Trophoblast cell (in vitro differentiated cells and primary cell): ENCODE results near the gene VNN1.
A peak's percentile ranks its signal among the peaks of the same experiment; 100 is the strongest.
"Not testable (repeated sequence)": the region's sequence is repeated elsewhere in the genome, so short reads cannot be mapped to it uniquely, and the experiment has no call there.

Source experiments
- DNase-seq, 2 donors: peaks; one replicate each; pipeline ENCODE4 v3.0.0-alpha.2; 2016
- H2AFZ ChIP-seq: 2 replicates; pipeline ENCODE4 v1.6.1; 2013; ENCODE audit warnings: low read length, moderate library complexity, mild to moderate bottlenecking; ENCODE audit not compliant: insufficient read depth, poor library complexity
- H2AK5ac ChIP-seq: 2 replicates; pipeline ENCODE4 v1.6.1; 2013; ENCODE audit warnings: mild to moderate bottlenecking, low read length
- H2BK120ac ChIP-seq: 2 replicates; pipeline ENCODE4 v1.6.1; 2013; ENCODE audit warnings: low read length, mild to moderate bottlenecking, moderate library complexity; ENCODE audit not compliant: insufficient read depth, poor library complexity
- H2BK12ac ChIP-seq: 2 replicates; pipeline ENCODE4 v1.6.1; 2013; ENCODE audit warnings: mild to moderate bottlenecking, low read length, moderate library complexity
- H2BK5ac ChIP-seq: 2 replicates; pipeline ENCODE4 v1.6.1; 2013; ENCODE audit warnings: low read length, low read depth, moderate library complexity, mild to moderate bottlenecking; ENCODE audit not compliant: poor library complexity
- H3K14ac ChIP-seq: 2 replicates; pipeline ENCODE4 v1.6.1; 2013; ENCODE audit warnings: mild to moderate bottlenecking, low read length
- H3K18ac ChIP-seq: 2 replicates; pipeline ENCODE4 v1.6.1; 2013; ENCODE audit warnings: mild to moderate bottlenecking, low read length
- H3K23ac ChIP-seq: 2 replicates; pipeline ENCODE4 v1.6.1; 2013; ENCODE audit warnings: low read length
- H3K27ac ChIP-seq: 2 replicates; pipeline ENCODE4 v1.5.1; 2013; ENCODE audit warnings: low read depth, mild to moderate bottlenecking, inconsistent platforms, low read length, moderate library complexity
- H3K27me3 ChIP-seq: 2 replicates; pipeline ENCODE4 v1.6.1; 2013; ENCODE audit warnings: inconsistent platforms, mild to moderate bottlenecking, low read length, moderate library complexity; ENCODE audit not compliant: insufficient read depth
- H3K36me3 ChIP-seq, 2 experiments: 1 replicate in 1 of 2; 2 replicates in 1 of 2; pipeline ENCODE4 v1.6.1; 2013; ENCODE audit warnings: low read length in 2 of 2, mild to moderate bottlenecking in 2 of 2, moderate library complexity in 1 of 2; ENCODE audit not compliant: insufficient read depth in 2 of 2, control insufficient read depth in 1 of 2
- H3K4ac ChIP-seq: 2 replicates; pipeline ENCODE4 v1.6.1; 2013; ENCODE audit warnings: low read depth, mild to moderate bottlenecking, low read length, moderate library complexity
- H3K4me1 ChIP-seq, 2 experiments: 1 replicate in 1 of 2; 2 replicates in 1 of 2; pipeline ENCODE4 v1.6.1; 2013; ENCODE audit warnings: low read length in 2 of 2, mild to moderate bottlenecking in 2 of 2, moderate library complexity in 1 of 2; ENCODE audit not compliant: insufficient read depth in 2 of 2, control insufficient read depth in 1 of 2
- H3K4me2 ChIP-seq: 2 replicates; pipeline ENCODE4 v1.6.1; 2013; ENCODE audit warnings: inconsistent platforms, mild to moderate bottlenecking, low read length, moderate library complexity
- H3K4me3 ChIP-seq: 2 replicates; pipeline ENCODE4 v1.5.1; 2013; ENCODE audit warnings: mild to moderate bottlenecking, low read depth, low read length, inconsistent platforms
- H3K79me1 ChIP-seq: one replicate; pipeline ENCODE4 v1.6.1; 2013; ENCODE audit warnings: low read length
- H3K79me2 ChIP-seq: 2 replicates; pipeline ENCODE4 v1.6.1; 2013; ENCODE audit warnings: low read length, mild to moderate bottlenecking; ENCODE audit not compliant: control insufficient read depth, insufficient read depth, poor library complexity
- H3K9ac ChIP-seq: 2 replicates; pipeline ENCODE4 v1.6.1; 2013; ENCODE audit warnings: mild to moderate bottlenecking, low read length
- H3K9me3 ChIP-seq: 2 replicates; pipeline ENCODE4 v1.6.1; 2013; ENCODE audit warnings: low read depth, mild to moderate bottlenecking, control low read depth, inconsistent platforms, low read length; ENCODE audit not compliant: insufficient read depth
- H4K12ac ChIP-seq: 2 replicates; pipeline ENCODE4 v1.6.1; 2013; ENCODE audit warnings: low read depth, mild to moderate bottlenecking, low read length, moderate library complexity
- H4K8ac ChIP-seq: 2 replicates; pipeline ENCODE4 v1.6.1; 2013; ENCODE audit warnings: low read depth, mild to moderate bottlenecking, low read length, moderate library complexity
- H4K91ac ChIP-seq: one replicate; pipeline ENCODE4 v1.6.1; 2013; ENCODE audit warnings: low read depth, mild to moderate bottlenecking, low read length, moderate library complexity
- WGBS: extraction: QIAGEN DNeasy Blood & Tissue Kit; methylation state at CpG from one replicate; pipeline ENCODE4 v1.1.7; 2013; ENCODE audit warnings: missing lambda C conversion rate; ENCODE audit not compliant: insufficient read length, insufficient coverage; ENCODE audit errors: extremely low coverage; 5-methylcytosine and 5-hydroxymethylcytosine counted together

VNN1 gene

DNA sequence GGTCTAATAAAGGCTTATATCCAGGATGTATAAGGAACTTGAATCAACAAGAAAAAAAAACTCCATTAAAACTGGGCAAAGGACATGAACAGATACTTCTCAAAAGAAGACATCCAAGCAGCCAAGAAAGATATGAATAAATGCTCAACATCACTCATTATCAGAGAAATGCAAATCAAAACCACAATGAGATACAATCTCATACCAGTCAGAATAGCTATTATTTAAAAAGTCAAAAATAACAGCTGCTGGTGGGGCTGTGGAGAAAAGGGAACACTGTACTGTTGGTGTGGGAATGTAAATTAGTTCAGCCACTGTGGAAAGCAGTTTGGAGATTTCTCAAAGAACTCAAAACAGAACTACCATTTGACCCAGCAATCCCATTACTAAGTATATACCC is 34.8 kb downstream of the VNN1 start:
- not testable (repeated sequence) for H3K4me2 ChIP-seq, H3K9me3 ChIP-seq, H3K4me3 ChIP-seq, H3K18ac ChIP-seq, H4K91ac ChIP-seq, H2BK5ac ChIP-seq, H3K23ac ChIP-seq, H3K4ac ChIP-seq, H4K12ac ChIP-seq, H3K79me2 ChIP-seq, H3K36me3 ChIP-seq, H2AK5ac ChIP-seq, H3K14ac ChIP-seq, H2AFZ ChIP-seq, H4K8ac ChIP-seq, H3K27me3 ChIP-seq, H2BK120ac ChIP-seq, H3K4me1 ChIP-seq, H3K79me1 ChIP-seq, H2BK12ac ChIP-seq, H3K9ac ChIP-seq, H3K27ac ChIP-seq
- DNase-seq = peak in 1 of 2 donors; percentile 12

DNA sequence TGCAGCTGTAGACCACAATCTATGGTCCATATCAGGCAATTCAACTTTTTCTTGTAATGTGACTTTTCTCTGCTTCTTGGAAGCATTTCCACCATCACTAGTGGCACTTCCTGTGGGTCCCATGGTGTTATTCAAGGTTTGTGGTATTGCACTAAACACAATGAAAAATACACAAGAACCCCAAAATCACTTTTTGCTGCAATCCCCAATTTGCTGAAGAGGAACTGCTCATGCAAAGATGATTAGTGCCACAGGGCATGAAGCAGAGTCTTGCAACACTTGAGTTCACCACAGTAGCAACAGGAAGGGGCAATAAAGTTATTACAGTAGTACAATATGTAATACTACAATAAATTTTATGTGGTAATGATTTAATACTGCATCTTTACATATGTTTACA is 38.1 kb downstream of the VNN1 start:
- Histone ChIP-seq H3K27me3 (no peaks in the 10 kb centered on the region), H2BK12ac (no peak overlapping the region), H4K91ac (no peak overlapping the region), H2BK5ac (no peak overlapping the region), H3K4me1 (no peaks in the 10 kb centered on the region), H3K4me2 (no peak overlapping the region), H3K36me3 (no peaks in the 10 kb centered on the region), H2BK120ac (no peak overlapping the region), H3K27ac (no peak overlapping the region), H3K4me3 (no peak overlapping the region), H3K9me3 (no peaks in the 10 kb centered on the region), H2AFZ (no peak overlapping the region), H3K23ac (no peak overlapping the region), H3K4ac (no peak overlapping the region), H3K79me1 (no peaks in the 10 kb centered on the region), H4K12ac (no peak overlapping the region), H3K18ac (no peak overlapping the region), H4K8ac (no peak overlapping the region), H3K79me2 (no peaks in the 10 kb centered on the region), H3K9ac (no peak overlapping the region), H3K14ac (no peak overlapping the region), H2AK5ac (no peak overlapping the region)
- no peak for DNase-seq

DNA sequence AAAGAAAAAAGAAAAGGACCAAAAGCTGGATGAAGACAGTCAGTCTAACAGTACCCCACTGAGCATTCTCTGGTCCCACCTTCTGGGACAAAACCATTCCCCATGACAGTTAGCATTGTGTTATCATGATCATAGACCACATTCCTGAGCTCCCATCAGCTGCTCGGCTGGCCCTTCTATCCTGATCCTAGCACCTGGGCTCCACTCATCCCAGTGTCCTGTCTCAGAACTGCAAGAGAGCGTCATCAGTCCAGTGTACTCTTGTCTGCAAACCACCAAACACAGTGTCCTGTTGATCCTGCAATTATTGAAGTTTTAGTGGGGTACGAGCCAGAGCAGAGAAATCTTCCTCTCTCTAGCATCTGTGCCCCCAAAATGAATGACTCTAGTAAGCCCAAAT is 38.9 kb downstream of the VNN1 start:
- no peak overlapping the region for H4K12ac ChIP-seq
- H3K79me2 ChIP-seq = no peaks in the 10 kb centered on the region
- no peaks in the 10 kb centered on the region for H3K36me3 ChIP-seq
- WGBS = no CpG with 5 or more reads among the region's 3 CpGs
- no peak overlapping the region for H3K23ac ChIP-seq
- no peak overlapping the region for H3K14ac ChIP-seq
- H3K4ac ChIP-seq = no peak overlapping the region
- no peak overlapping the region for H3K9ac ChIP-seq
- H2BK120ac ChIP-seq = no peak overlapping the region
- DNase-seq = no peak
- H2AK5ac ChIP-seq = no peak overlapping the region
- no peak overlapping the region for H3K4me3 ChIP-seq
- no peak overlapping the region for H3K27ac ChIP-seq
- H3K27me3 ChIP-seq = no peaks in the 10 kb centered on the region
- H4K8ac ChIP-seq = no peak overlapping the region
- no peak overlapping the region for H2BK12ac ChIP-seq
- no peak overlapping the region for H2AFZ ChIP-seq
- H3K79me1 ChIP-seq = no peaks in the 10 kb centered on the region
- H3K9me3 ChIP-seq = no peaks in the 10 kb centered on the region
- H4K91ac ChIP-seq = no peak overlapping the region
- no peak overlapping the region for H3K4me2 ChIP-seq
- no peak overlapping the region for H2BK5ac ChIP-seq
- H3K18ac ChIP-seq = no peak overlapping the region
- no peaks in the 10 kb centered on the region for H3K4me1 ChIP-seq

DNA sequence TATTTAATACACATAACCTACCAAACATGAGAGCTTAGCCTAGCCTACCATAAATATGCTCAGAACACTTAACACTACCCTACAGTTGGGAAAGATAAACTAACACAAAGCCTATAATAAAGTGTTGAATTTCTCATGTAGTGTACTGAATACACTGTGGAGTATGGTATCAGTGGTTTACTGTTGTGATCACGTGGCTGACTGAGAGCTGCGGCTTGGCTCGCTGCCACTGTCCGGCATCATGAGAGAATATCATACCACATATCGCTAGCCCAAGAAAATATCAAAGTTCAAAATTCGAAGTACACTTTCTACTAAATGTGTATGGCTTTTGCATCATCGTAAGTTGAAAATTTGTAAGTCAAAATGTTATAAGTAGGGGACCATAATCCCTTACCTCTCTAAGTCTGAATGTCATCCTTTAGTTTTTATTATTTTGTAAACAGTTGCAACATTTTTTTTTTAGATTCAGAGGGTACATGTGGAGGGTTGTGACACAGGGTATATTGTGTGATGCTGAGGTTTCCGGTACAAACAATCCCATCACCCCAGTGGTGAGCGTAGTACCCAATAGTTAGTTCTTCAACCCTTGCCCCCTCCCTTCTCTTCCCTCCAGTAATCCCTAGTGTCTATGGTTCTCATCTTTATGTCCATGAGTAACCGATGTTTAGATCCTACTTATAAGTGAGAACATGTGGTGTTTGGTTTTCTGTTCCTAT is 40.3 kb downstream of the VNN1 start:
- Histone ChIP-seq H2BK12ac (no peak overlapping the region), H3K4ac (no peak overlapping the region), H3K4me1 (no peaks in the 10 kb centered on the region), H2AFZ (no peak overlapping the region), H3K14ac (no peak overlapping the region), H3K4me3 (no peak overlapping the region), H3K79me2 (no peaks in the 10 kb centered on the region), H3K9me3 (no peaks in the 10 kb centered on the region), H3K27me3 (no peaks in the 10 kb centered on the region), H3K18ac (no peak overlapping the region), H3K4me2 (no peak overlapping the region), H2BK120ac (no peak overlapping the region), H3K9ac (no peak overlapping the region), H2BK5ac (no peak overlapping the region), H2AK5ac (no peak overlapping the region), H3K36me3 (no peaks in the 10 kb centered on the region), H4K8ac (no peak overlapping the region), H3K79me1 (no peaks in the 10 kb centered on the region), H3K27ac (no peak overlapping the region), H4K12ac (no peak overlapping the region), H3K23ac (no peak overlapping the region), H4K91ac (no peak overlapping the region)
- DNase-seq = no peak
- WGBS = no CpG with 5 or more reads among the region's 10 CpGs
